Right lobe of liver (tissue), 4 donors: ENCODE measurements around the gene PDE7B.

Experiments
- POLR2A ChIP-seq: fragments of 450-650 bp; IDR thresholded peaks from one replicate; pipeline ENCODE4 v1.6.1; 2017; ENCODE audit warnings: antibody characterized with exemption, mild to moderate bottlenecking
- TF ChIP-seq, protein P1 (sequence below), 4 donors: fragments of 200-600 bp in 3 of 4; fragments of 450-650 bp in 1 of 4; IDR thresholded peaks; one replicate each; pipeline versions ENCODE4 v1.5.1 to v1.8.0; 2016 to 2022; ENCODE audit warnings: antibody characterized with exemption in 4 of 4, mild to moderate bottlenecking in 2 of 4
- donor health status: DM: no; HTN: no; CAD: no.
- donor health status: DM: no; HTN: no; CAD: no.
- donor health status: DM: no; HTN: yes; CAD: no.

DNA sequence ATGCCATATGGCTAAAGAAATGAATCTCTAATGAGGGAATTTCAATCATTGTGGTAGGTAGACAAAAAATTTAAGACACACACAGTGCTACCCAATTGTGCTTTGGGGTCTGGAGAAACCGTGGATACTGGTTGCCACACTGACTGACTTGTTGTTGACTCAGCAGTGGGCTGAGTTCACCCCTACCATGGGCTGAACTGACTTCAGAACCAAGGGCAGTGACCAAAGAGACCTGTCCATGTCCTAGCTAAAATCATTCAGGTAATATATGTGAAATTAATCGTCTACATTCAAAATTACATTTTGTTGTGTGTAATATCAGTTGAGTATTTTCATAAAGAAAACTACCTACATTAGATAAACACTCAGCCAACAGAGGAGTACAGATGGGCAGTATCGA lies 131.6 kb downstream of the PDE7B start:
- TF ChIP-seq, protein P1, sequence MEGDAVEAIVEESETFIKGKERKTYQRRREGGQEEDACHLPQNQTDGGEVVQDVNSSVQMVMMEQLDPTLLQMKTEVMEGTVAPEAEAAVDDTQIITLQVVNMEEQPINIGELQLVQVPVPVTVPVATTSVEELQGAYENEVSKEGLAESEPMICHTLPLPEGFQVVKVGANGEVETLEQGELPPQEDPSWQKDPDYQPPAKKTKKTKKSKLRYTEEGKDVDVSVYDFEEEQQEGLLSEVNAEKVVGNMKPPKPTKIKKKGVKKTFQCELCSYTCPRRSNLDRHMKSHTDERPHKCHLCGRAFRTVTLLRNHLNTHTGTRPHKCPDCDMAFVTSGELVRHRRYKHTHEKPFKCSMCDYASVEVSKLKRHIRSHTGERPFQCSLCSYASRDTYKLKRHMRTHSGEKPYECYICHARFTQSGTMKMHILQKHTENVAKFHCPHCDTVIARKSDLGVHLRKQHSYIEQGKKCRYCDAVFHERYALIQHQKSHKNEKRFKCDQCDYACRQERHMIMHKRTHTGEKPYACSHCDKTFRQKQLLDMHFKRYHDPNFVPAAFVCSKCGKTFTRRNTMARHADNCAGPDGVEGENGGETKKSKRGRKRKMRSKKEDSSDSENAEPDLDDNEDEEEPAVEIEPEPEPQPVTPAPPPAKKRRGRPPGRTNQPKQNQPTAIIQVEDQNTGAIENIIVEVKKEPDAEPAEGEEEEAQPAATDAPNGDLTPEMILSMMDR (IDR thresholded peaks at IDR 0.05): no peak
- no peak for TF ChIP-seq POLR2A
